Mesenteric fat pad (tissue), 1 donor: Measurements from ENCODE around the gene FRAT1. TPM values are rescaled to one million over a fixed set of nuclear protein-coding genes. Genes with fewer than 3 reads are reported as not detected.

Experiments
- DNase-seq: peaks from one replicate; pipeline ENCODE4 v3.0.0-alpha.2; 2020; ENCODE audit warnings: low spot score
- long read RNA-seq: library from polyadenylated mRNA; unstranded; transcript quantifications from one replicate; pipeline ENCODE4 v2.0.0, GENCODE V29; 2020
- total RNA-seq: library from RNA; stranded (reverse); fragmentation: NEBNext Ultra II Directional; extraction: Animal tissue kit (Norgen Biotek cat#: 25700); gene quantifications from one replicate; pipeline ENCODE4 v1.2.1, GENCODE V29; 2021
- donor health status: DM: yes; HTN: yes; CAD: no.

Gene FRAT1
- 8.2 TPM for total RNA-seq
- long read RNA-seq, partial matches to known transcripts, result 0 of 1 reads
- long read RNA-seq, other reads (novel, unspliced or antisense), result 0 of 1 reads

GRCh38 chr10:97318772-97319651 lies at the start of gene FRAT1:
TSS of gene FRAT1 (plus strand) at chr10:97319271. CDS start at chr10:97319454, 183 bp downstream.
- DNase-seq, result peak; percentile 97

GRCh38 chr10:97270523-97271154 lies 48.4 kb upstream of the FRAT1 start:
- no peak for DNase-seq

GRCh38 chr10:97273700-97274099 lies 45.4 kb upstream of the FRAT1 start:
- DNase-seq, result no peak

GRCh38 chr10:97274828-97275227 lies 44.2 kb upstream of the FRAT1 start:
- DNase-seq, result no peak

GRCh38 chr10:97277551-97277950 lies 41.5 kb upstream of the FRAT1 start:
- DNase-seq, result no peak

GRCh38 chr10:97278491-97278989 lies 40.5 kb upstream of the FRAT1 start:
- DNase-seq, result no peak

- DNase-seq, result no peak
Measured at GRCh38 chr10:97279121-97279815, 39.8 kb upstream of the FRAT1 start.

GRCh38 chr10:97280783-97281182 lies 38.3 kb upstream of the FRAT1 start:
- DNase-seq, result no peak

GRCh38 chr10:97290076-97290475 lies 29.0 kb upstream of the FRAT1 start:
- DNase-seq, result peak; percentile 73

GRCh38 chr10:97290576-97291356 lies 28.3 kb upstream of the FRAT1 start:
- peak; percentile 49 for DNase-seq

- DNase-seq, result peak; percentile 51
Measured at GRCh38 chr10:97291357-97292096, 27.5 kb upstream of the FRAT1 start.

- peak; percentile 93 for DNase-seq
Measured at GRCh38 chr10:97292097-97292861, 26.8 kb upstream of the FRAT1 start, which contains the start of gene ARHGAP19. TSS of gene ARHGAP19 (minus strand) at chr10:97292637. CDS start at chr10:97292627, 10 bp downstream.

GRCh38 chr10:97292862-97293198 lies 26.2 kb upstream of the FRAT1 start:
- no peak for DNase-seq

- DNase-seq, result peak; percentile 22
Measured at GRCh38 chr10:97297556-97298222, 21.4 kb upstream of the FRAT1 start.

- DNase-seq, result peak; percentile 28
Measured at GRCh38 chr10:97298223-97298571, 20.9 kb upstream of the FRAT1 start.

GRCh38 chr10:97300980-97301379 lies 18.1 kb upstream of the FRAT1 start:
- no peak for DNase-seq

GRCh38 chr10:97302088-97302791 lies 16.8 kb upstream of the FRAT1 start:
- no peak for DNase-seq

GRCh38 chr10:97307441-97307840 lies 11.6 kb upstream of the FRAT1 start:
- no peak for DNase-seq
